GM18499 (cell line): ENCODE results near the gene KNCN.

Experiments
- ATAC-seq: cut with Tn5 transposase; IDR thresholded peaks from one replicate; pipeline ENCODE4 v1.9.1; 2021; ENCODE audit warnings: moderate number of reproducible peaks; ENCODE audit not compliant: insufficient read depth, unreplicated experiment

Gene KNCN

DNA sequence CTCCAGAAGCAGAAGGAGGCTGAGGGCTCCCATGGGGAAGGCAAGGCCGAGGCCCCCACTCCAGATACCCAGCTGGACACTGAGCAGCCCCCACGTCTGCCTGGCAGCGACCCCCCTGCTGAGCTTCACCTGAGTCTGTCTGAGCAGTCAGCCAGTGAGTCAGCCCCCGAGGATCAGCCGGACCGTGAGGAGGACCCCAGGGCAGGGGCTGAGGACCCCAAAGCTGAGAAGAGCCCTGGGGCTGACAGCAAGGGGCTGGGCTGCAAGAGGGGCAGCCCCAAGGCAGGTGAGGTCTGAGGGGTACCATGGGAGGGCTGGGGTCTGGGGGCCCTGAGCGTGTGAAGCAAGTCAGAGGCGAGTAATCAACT lies 40.5 kb downstream of the KNCN start:
- ATAC-seq: no peak

DNA sequence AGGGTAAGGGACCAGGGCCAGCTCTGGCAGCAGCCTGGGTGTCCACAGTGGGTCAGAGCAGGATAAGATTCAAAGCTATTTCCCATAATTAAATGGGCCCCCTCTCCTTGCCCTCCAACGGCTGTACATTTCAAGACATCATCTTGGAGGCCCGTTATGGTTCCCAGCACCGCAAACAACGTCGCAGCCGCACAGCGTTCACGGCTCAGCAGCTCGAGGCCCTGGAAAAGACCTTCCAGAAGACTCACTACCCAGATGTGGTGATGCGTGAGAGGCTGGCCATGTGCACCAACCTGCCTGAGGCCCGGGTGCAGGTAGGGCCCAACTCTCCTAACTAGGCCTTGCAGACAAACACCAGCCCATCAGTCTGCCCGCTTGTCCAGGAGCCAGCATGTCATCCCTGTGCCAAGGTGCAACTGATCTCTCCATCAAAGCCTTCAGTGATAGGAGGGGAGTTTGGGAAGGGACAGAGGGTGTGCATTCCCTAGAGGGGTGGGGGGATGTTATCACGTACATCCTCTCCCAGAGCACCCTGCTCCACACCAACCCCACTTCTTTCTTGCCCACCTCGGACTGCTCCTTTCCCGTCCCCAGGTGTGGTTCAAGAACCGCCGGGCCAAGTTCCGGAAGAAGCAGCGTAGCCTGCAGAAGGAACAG lies 41.0 kb downstream of the KNCN start:
- ATAC-seq: no peak

DNA sequence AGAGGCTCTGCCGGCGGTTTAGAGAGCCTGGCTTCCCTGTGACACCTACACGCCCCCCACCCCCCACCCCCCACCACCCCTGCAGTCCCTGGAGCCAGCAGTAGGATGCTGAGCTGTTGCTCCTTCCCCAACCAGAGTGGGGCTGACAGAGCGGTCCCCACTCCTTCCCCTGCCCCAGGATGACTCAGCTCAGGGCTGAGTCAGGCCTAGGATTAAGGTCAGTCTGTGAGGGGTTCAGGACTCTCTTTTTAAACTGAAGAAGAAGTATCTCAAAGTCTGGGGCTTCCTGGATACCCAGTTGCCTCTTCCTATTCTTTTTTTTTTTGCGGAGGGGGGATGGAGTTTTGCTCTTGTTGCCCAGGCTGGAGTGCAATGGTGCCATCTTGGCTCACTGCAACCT lies 42.7 kb downstream of the KNCN start:
- no peak for ATAC-seq

GRCh38 chr1:46506470-46507219 lies 44.8 kb downstream of the KNCN start:
- ATAC-seq: no peak

DNA sequence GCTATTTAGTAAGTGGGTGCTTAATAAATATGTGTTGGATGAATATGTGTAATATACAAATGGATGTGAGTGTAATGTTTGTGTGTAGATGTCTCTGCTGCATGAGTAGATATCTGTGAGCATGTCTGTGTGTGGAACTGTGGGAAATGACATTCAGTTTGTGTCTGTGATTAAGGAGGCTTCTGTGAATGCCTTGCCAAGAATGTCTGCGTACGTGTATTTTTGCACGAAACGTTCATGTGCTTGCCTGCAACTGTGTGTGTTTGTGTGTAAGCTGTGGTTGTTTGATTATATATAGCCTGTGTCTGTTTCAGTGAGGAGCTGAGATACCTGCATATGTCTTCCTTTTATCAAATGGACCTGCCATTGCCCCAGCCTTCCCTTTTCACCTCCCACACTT lies 48.0 kb downstream of the KNCN start:
- ATAC-seq: no peak

DNA sequence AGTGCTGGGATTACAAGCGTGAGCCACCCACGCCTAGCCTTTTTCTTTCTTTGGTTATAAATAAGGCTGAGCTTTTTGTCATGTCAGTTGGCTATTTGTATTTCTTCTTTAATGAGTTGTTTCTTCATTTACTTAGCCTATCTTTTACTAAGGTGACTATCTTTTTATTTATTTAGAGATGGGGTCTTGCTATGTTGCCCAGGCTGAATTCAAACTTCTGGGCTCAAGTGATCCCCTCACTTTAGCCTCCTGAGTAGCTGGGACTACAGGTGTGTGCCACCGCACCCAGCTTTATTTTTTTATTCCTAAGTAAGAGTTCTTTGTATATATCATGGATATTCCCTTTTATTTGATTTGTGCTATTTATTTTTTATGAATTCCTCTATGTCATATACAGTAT lies 49.9 kb downstream of the KNCN start:
- ATAC-seq: no peak

- ATAC-seq: no peak
These were observed 53.8 kb downstream of the KNCN start for GRCh38 chr1:46497665-46498064.

DNA sequence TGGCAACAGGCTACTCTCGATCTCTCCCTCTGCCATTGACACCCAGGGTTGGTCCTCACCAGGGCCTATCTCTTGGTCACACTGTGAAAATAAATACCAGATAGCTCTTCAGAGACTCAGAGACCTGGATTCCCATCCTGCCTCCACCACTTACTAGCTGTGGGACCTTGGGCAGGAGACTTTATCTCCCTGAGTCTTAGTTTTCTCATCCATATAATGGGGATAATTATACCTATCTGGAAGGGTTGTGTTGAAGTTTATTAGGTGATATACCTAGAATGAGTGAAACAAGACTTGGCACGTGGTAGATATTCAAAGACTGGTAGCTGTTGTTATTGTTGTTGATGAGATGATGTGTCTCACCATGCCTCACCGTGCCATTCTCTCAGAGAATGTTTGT lies 54.4 kb downstream of the KNCN start:
- ATAC-seq: no peak

DNA sequence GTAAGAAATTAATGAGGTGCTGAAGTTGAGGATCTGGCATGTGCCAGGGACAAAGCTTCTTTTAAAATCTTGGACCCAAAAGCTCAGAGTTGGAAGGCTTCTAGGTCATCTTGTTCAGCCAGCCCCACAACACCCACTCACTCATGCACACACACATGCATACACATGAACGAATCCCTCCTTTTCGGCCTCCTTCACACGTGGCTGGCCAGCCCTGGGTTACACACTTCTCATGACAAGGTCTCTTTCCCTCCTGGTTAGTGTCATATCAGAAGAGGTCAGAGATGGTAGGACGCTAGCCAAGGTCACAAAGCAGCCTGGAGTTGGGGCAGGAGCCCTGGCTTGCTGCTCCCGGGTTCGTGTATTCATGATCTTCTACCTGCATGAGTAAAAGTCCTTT lies 54.9 kb downstream of the KNCN start:
- ATAC-seq: no peak

DNA sequence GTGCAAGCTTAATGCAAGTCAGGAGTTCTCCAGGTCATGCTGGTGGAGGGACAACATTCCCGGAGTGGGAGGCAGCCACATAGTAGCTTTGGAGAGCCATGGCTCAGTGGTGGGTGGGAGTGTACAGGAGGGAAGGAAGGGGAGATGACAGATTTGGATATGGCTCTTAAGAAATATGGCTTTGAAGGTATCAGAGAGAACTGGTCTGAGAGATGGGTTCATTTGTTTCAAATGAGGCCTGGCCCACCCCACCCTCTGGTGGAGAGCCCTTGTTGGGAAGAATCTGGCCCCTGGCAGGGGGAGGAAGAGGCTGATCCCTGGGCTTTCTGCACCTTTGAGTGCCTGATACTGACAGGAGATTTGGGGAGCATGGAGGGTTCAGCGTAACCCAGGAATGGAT lies 55.7 kb downstream of the KNCN start:
- no peak for ATAC-seq
